HepG2 (cell line): ENCODE measurements around the gene TTLL1. TPM values are rescaled to one million over a fixed set of nuclear protein-coding genes. Genes with fewer than 3 reads are reported as not detected.

Experiments
- CBX2 ChIP-seq, 2 experiments: fragments of 200-600 bp in 1 of 2; sonication (generic); formaldehyde crosslinking in 1 of 2; IDR thresholded peaks; 2 replicates each; pipeline versions ENCODE4 v1.7.0 to v1.8.1; 2018 to 2022; ENCODE audit warnings: low read depth in 2 of 2, low read length in 1 of 2, mild to moderate bottlenecking in 1 of 2, missing genetic modification reagents in 1 of 2
- ETS1 ChIP-seq: sonication (generic); formaldehyde crosslinking; IDR thresholded peaks from 2 replicates; pipeline ENCODE4 v1.4.0; 2020; ENCODE audit warnings: missing genetic modification reagents
- ETV6 ChIP-seq: sonication (generic); formaldehyde crosslinking; conservative IDR thresholded peaks from 2 replicates; pipeline ENCODE4 v1.4.0; 2020; ENCODE audit warnings: missing genetic modification reagents
- FOXO1 ChIP-seq: sonication (generic); formaldehyde crosslinking; IDR thresholded peaks from 2 replicates; pipeline ENCODE4 v1.4.0; 2020; ENCODE audit warnings: missing genetic modification reagents
- HNF4A ChIP-seq: sonication (generic); formaldehyde crosslinking; IDR thresholded peaks from 2 replicates; pipeline ENCODE4 v1.4.0; 2020; ENCODE audit warnings: missing genetic modification reagents
- MYPOP ChIP-seq: sonication (generic); formaldehyde crosslinking; IDR thresholded peaks from 2 replicates; pipeline ENCODE4 v1.8.1; 2023; ENCODE audit warnings: mild to moderate bottlenecking, moderate library complexity, missing genetic modification reagents
- NFYB ChIP-seq: sonication (generic); formaldehyde crosslinking; IDR thresholded peaks from 2 replicates; pipeline ENCODE4 v1.4.0; 2020; ENCODE audit warnings: missing genetic modification reagents
- NR2C2 ChIP-seq: sonication (generic); formaldehyde crosslinking; IDR thresholded peaks from 2 replicates; pipeline ENCODE4 v1.4.0; 2020; ENCODE audit warnings: missing genetic modification reagents, mild to moderate bottlenecking, moderate library complexity, borderline replicate concordance
- RAD21 ChIP-seq: fragments of 450-650 bp; formaldehyde crosslinking; IDR thresholded peaks from 2 replicates; pipeline ENCODE4 v1.5.0; 2020; ENCODE audit warnings: mild to moderate bottlenecking
- REXO4 ChIP-seq: sonication (generic); formaldehyde crosslinking; IDR thresholded peaks from 2 replicates; pipeline ENCODE4 v1.8.0; 2022; ENCODE audit warnings: missing genetic modification reagents, mild to moderate bottlenecking, borderline replicate concordance
- TSC22D2 ChIP-seq: sonication (generic); formaldehyde crosslinking; IDR thresholded peaks from 2 replicates; pipeline ENCODE4 v1.5.1; 2020; ENCODE audit warnings: missing genetic modification reagents, mild to moderate bottlenecking, borderline replicate concordance
- ZFP37 ChIP-seq: sonication (generic); formaldehyde crosslinking; IDR thresholded peaks from 2 replicates; pipeline ENCODE4 v1.4.0; 2020; ENCODE audit warnings: missing genetic modification reagents, borderline replicate concordance
- ZMYM4 ChIP-seq: sonication (generic); formaldehyde crosslinking; IDR thresholded peaks from 2 replicates; pipeline ENCODE4 v1.8.1; 2023; ENCODE audit warnings: mild to moderate bottlenecking, missing genetic modification reagents
- ZNF121 ChIP-seq: sonication (generic); formaldehyde crosslinking; IDR thresholded peaks from 2 replicates; pipeline ENCODE4 v1.5.0; 2020; ENCODE audit warnings: mild to moderate bottlenecking, missing genetic modification reagents
- ZNF552 ChIP-seq: sonication (generic); formaldehyde crosslinking; IDR thresholded peaks from 2 replicates; pipeline ENCODE4 v1.9.0; 2022; ENCODE audit warnings: missing genetic modification reagents, mild to moderate bottlenecking, borderline replicate concordance
- ZNF768 ChIP-seq: sonication (generic); formaldehyde crosslinking; IDR thresholded peaks from 2 replicates; pipeline ENCODE4 v1.4.0; 2020; ENCODE audit warnings: missing genetic modification reagents
- ZNF772 ChIP-seq: sonication (generic); formaldehyde crosslinking; IDR thresholded peaks from 2 replicates; pipeline ENCODE4 v1.5.0; 2020; ENCODE audit warnings: mild to moderate bottlenecking, missing genetic modification reagents
- polyA plus RNA-seq, 8 experiments: library from polyadenylated mRNA; depleted of rRNA in 3 of 8; stranded (reverse) in 7 of 8; unstranded in 1 of 8; fragments of >200 nt; fragmentation: Illumina TruSeq in 4 of 8; extraction: Trizol in 4 of 8; gene quantifications; 2 replicates each; pipeline versions ENCODE4 v1.2.1 to v1.2.3, GENCODE V29; 2011 to 2016; ENCODE audit warnings: low read depth in 4 of 8, missing spikeins in 1 of 8, mixed read lengths in 1 of 8; ENCODE audit not compliant: insufficient read depth in 1 of 8
- total RNA-seq, 5 experiments: library from RNA; depleted of rRNA; stranded (reverse); fragments of >200 nt; fragmentation: Illumina TruSeq; extraction: Trizol; gene quantifications; 2 replicates each; pipeline ENCODE4 v1.2.3, GENCODE V29; 2016; ENCODE audit warnings: low read depth in 1 of 5
- TF ChIP-seq, protein P1 (sequence below): sonication (generic); formaldehyde crosslinking; IDR thresholded peaks from 2 replicates; pipeline ENCODE4 v1.5.1; 2020; ENCODE audit warnings: mild to moderate bottlenecking, missing genetic modification reagents, borderline replicate concordance
- TF ChIP-seq, protein P2 (sequence below): IDR thresholded peaks from 2 replicates; pipeline ENCODE4 v1.6.1; 2016

TTLL1 gene
- total and polyA plus RNA-seq, 2 of the 13 experiments (the other 11 are each of a cell fraction or from before 2014, with no cell fraction given): 1.6 to 5.3 TPM

DNA sequence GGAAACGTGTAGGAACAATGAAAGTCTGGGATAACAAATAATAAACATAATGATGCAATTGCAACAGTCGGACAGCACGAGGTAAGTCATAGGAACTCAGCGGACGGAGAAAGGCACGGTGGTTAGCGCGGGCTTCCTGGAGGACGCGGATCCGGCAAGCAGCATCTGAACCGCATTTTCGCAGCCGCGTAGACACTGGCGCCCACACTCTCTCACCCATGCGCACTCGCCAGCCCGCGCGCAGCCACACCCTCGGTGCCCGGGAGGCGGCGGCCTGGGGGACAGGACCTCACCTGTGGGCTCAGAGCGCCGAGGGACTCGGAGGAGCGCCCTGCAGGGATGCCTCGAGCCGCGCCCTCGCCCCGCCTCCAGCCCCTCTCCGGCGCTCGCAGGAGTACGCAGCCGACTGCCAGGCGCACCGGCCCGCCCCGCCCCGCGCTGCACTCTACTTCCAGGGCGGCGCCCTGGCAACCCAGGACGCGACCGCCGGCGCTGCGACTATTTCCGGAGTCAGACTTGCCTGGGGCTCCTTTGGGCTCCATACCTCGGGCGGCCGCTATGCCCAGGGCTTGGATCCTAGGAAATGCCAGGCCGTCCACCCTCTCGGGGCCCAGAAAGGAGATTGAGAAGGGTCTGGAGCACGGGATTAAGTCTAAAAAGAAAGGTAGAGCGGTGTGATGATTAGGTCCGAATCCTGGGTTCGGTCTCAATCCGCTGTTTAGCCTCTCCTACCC is at the start of gene TTLL1 (continued):
- TF ChIP-seq, protein P1, sequence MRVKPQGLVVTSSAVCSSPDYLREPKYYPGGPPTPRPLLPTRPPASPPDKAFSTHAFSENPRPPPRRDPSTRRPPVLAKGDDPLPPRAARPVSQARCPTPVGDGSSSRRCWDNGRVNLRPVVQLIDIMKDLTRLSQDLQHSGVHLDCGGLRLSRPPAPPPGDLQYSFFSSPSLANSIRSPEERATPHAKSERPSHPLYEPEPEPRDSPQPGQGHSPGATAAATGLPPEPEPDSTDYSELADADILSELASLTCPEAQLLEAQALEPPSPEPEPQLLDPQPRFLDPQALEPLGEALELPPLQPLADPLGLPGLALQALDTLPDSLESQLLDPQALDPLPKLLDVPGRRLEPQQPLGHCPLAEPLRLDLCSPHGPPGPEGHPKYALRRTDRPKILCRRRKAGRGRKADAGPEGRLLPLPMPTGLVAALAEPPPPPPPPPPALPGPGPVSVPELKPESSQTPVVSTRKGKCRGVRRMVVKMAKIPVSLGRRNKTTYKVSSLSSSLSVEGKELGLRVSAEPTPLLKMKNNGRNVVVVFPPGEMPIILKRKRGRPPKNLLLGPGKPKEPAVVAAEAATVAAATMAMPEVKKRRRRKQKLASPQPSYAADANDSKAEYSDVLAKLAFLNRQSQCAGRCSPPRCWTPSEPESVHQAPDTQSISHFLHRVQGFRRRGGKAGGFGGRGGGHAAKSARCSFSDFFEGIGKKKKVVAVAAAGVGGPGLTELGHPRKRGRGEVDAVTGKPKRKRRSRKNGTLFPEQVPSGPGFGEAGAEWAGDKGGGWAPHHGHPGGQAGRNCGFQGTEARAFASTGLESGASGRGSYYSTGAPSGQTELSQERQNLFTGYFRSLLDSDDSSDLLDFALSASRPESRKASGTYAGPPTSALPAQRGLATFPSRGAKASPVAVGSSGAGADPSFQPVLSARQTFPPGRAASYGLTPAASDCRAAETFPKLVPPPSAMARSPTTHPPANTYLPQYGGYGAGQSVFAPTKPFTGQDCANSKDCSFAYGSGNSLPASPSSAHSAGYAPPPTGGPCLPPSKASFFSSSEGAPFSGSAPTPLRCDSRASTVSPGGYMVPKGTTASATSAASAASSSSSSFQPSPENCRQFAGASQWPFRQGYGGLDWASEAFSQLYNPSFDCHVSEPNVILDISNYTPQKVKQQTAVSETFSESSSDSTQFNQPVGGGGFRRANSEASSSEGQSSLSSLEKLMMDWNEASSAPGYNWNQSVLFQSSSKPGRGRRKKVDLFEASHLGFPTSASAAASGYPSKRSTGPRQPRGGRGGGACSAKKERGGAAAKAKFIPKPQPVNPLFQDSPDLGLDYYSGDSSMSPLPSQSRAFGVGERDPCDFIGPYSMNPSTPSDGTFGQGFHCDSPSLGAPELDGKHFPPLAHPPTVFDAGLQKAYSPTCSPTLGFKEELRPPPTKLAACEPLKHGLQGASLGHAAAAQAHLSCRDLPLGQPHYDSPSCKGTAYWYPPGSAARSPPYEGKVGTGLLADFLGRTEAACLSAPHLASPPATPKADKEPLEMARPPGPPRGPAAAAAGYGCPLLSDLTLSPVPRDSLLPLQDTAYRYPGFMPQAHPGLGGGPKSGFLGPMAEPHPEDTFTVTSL: no peak
- TF ChIP-seq FOXO1 (CRISPR knock-in tag) (peak; percentile 26; the same call in 1 of the 2 replicates), ZNF768 (CRISPR knock-in tag) (peak; percentile 57; the same call in 1 of the 2 replicates), CBX2 (IDR thresholded peaks at IDR 0.05; ENCODE audit: low read depth, low read length) (no peak), CBX2 (CRISPR knock-in tag; IDR thresholded peaks at IDR 0.05; ENCODE audit: low read depth) (no peak), ZNF552 (no peak), RAD21 (CRISPR knock-in tag) (peak; percentile 37; the same call in 1 of the 2 replicates), ETS1 (no peak), TSC22D2 (no peak; the same call in 1 of the 2 replicates), MYPOP (CRISPR knock-in tag) (peak; percentile 76; the same call in 1 of the 2 replicates), ZFP37 (CRISPR knock-in tag) (no peak), NR2C2 (CRISPR knock-in tag) (peak; percentile 100), HNF4A (CRISPR knock-in tag) (no peak), ZMYM4 (CRISPR knock-in tag) (peak; percentile 50; the same call in 1 of the 2 replicates), NFYB (0 out of 2 replicates have a peak, but pooled peaks have one; percentile 24), ZNF121 (CRISPR knock-in tag) (0 out of 2 replicates have a peak, but pooled peaks have one; percentile 32), ZNF772 (CRISPR knock-in tag) (peak; percentile 20; the same call in 1 of the 2 replicates), ETV6 (0 out of 2 replicates have a peak, but pooled peaks have one; percentile 41), REXO4 (CRISPR knock-in tag) (no peak)
- TF ChIP-seq, protein P2, sequence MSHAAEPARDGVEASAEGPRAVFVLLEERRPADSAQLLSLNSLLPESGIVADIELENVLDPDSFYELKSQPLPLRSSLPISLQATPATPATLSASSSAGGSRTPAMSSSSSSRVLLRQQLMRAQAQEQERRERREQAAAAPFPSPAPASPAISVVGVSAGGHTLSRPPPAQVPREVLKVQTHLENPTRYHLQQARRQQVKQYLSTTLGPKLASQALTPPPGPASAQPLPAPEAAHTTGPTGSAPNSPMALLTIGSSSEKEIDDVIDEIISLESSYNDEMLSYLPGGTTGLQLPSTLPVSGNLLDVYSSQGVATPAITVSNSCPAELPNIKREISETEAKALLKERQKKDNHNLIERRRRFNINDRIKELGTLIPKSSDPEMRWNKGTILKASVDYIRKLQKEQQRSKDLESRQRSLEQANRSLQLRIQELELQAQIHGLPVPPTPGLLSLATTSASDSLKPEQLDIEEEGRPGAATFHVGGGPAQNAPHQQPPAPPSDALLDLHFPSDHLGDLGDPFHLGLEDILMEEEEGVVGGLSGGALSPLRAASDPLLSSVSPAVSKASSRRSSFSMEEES: no peak; the same call in 1 of the 2 replicates
